Endothelial cell of umbilical vein (primary cell): ENCODE data around the gene PARN. TPM values are rescaled to one million over a fixed set of nuclear protein-coding genes. Genes with fewer than 3 reads are reported as not detected.

Experiments
- BruUV-seq: library from RNA; stranded (reverse); fragments of 400-500 nt; replicated peaks from 2 replicates; lab custom pipeline; 2021; lab: Mats Ljungman, UMichigan
- CTCF ChIA-PET: fragments of 300-600, 350-600 bp; sonication (Branson Sonifier 250); formaldehyde crosslinking; loops from one replicate; lab custom pipeline; 2021; ENCODE audit warnings: antibody characterized with exemption, inconsistent platforms; lab: Charles Lee
- POLR2A ChIA-PET: fragments of 300-600, 350-600 bp; sonication (Branson Sonifier 250); formaldehyde crosslinking; loops from one replicate; lab custom pipeline; 2021; ENCODE audit warnings: antibody characterized with exemption, inconsistent platforms; lab: Charles Lee
- DNase-seq: peaks from one replicate; pipeline ENCODE4 v3.0.0-alpha.2; 2011; ENCODE audit warnings: low read depth, low spot score
- FAIRE-seq: peaks from 2 replicates; lab custom pipeline; 2011; peaks lifted over from hg19 to GRCh38; lab: Jason Lieb, UNC
- H2AFZ ChIP-seq: 2 replicates; pipeline ENCODE4 v1.6.0; 2012; ENCODE audit warnings: low read depth, low read length, control low read depth, inconsistent platforms
- H3K27ac ChIP-seq: 2 replicates; pipeline ENCODE4 v1.5.1; 2011; ENCODE audit warnings: low read depth, mild to moderate bottlenecking, control low read depth, low read length, moderate library complexity; ENCODE audit not compliant: insufficient read depth
- H3K27me3 ChIP-seq, 2 experiments: 2 replicates each; pipeline versions ENCODE4 v1.6.0 to v1.6.1; 2011; ENCODE audit warnings: low read length in 2 of 2, mixed read lengths in 1 of 2; ENCODE audit not compliant: control insufficient read depth in 2 of 2, insufficient read depth in 2 of 2
- H3K36me3 ChIP-seq, 2 experiments: 2 replicates in 1 of 2; 3 replicates in 1 of 2; pipeline ENCODE4 v1.5.1; 2011; ENCODE audit warnings: low read length in 2 of 2, mild to moderate bottlenecking in 1 of 2, moderate library complexity in 1 of 2; ENCODE audit not compliant: control insufficient read depth in 2 of 2, insufficient read depth in 2 of 2; ENCODE audit errors: extremely low read depth in 1 of 2
- H3K4me1 ChIP-seq: 3 replicates; pipeline ENCODE4 v1.5.1; 2011; ENCODE audit warnings: mild to moderate bottlenecking, low read length; ENCODE audit not compliant: control insufficient read depth, insufficient read depth; ENCODE audit errors: extremely low read depth
- H3K4me2 ChIP-seq: 2 replicates; pipeline ENCODE4 v1.6.1; 2011; ENCODE audit warnings: low read length, control low read depth, mixed read lengths; ENCODE audit not compliant: insufficient read depth
- H3K4me3 ChIP-seq, 3 experiments: fragments of 200-600 bp in 1 of 3; sonication (generic), shearing (Covaris generic) in 1 of 3; replicated peaks in 1 of 3; 2 replicates each; pipeline ENCODE4 v1.5.1; 2011 to 2016; ENCODE audit warnings: control low read depth in 3 of 3, low read length in 3 of 3, mild to moderate bottlenecking in 2 of 3, inconsistent platforms in 1 of 3, low read depth in 1 of 3, moderate library complexity in 1 of 3; ENCODE audit not compliant: insufficient read depth in 1 of 3
- H3K79me2 ChIP-seq: 2 replicates; pipeline ENCODE4 v1.6.0; 2012; ENCODE audit warnings: low read length, inconsistent platforms; ENCODE audit not compliant: control insufficient read depth, insufficient read depth
- H3K9ac ChIP-seq: replicated peaks from 2 replicates; pipeline ENCODE3; 2011; ENCODE audit warnings: low read length, control low read depth; ENCODE audit not compliant: insufficient read depth; ENCODE audit errors: extremely low read depth
- H3K9me1 ChIP-seq: replicated peaks from 3 replicates; pipeline ENCODE4 v1.6.0; 2011; ENCODE audit warnings: mild to moderate bottlenecking, low read length; ENCODE audit not compliant: control insufficient read depth, insufficient read depth; ENCODE audit errors: extremely low read depth
- H3K9me3 ChIP-seq: replicated peaks from 2 replicates; pipeline ENCODE4 v1.5.1; 2012; ENCODE audit warnings: low read length, inconsistent platforms; ENCODE audit not compliant: control insufficient read depth, insufficient read depth
- H4K20me1 ChIP-seq: replicated peaks from 2 replicates; pipeline ENCODE3; 2011; ENCODE audit warnings: mild to moderate bottlenecking, low read length; ENCODE audit not compliant: control insufficient read depth, insufficient read depth; ENCODE audit errors: extremely low read depth
- CTCF ChIP-seq, 2 donors: IDR thresholded peaks; 1 replicate in 1 of 2; 2 replicates in 1 of 2; pipeline ENCODE4 v1.5.1; 2011; ENCODE audit warnings: low read length in 2 of 2, mild to moderate bottlenecking in 2 of 2, moderate library complexity in 2 of 2, control low read depth in 1 of 2, inconsistent platforms in 1 of 2, low read depth in 1 of 2; ENCODE audit not compliant: insufficient read depth in 1 of 2; ENCODE audit errors: extremely low read depth in 1 of 2
- FOS ChIP-seq: IDR thresholded peaks from 2 replicates; pipeline ENCODE4 v1.6.1; 2011; ENCODE audit warnings: mild to moderate bottlenecking, low read length, moderate library complexity, borderline replicate concordance; ENCODE audit not compliant: insufficient read depth
- JUN ChIP-seq: IDR thresholded peaks from 2 replicates; pipeline ENCODE4 v1.6.1; 2011; ENCODE audit warnings: borderline replicate concordance, low read depth; ENCODE audit not compliant: insufficient read length, insufficient read depth
- MAX ChIP-seq: IDR thresholded peaks from 2 replicates; pipeline ENCODE4 v1.6.1; 2011; ENCODE audit not compliant: insufficient read depth, insufficient read length
- MYC ChIP-seq: IDR thresholded peaks from one replicate; pipeline ENCODE4 v1.6.1; 2011; ENCODE audit warnings: mild to moderate bottlenecking, low read depth, low read length
- dilution Hi-C: fragments of 300-500 bp; cut with MboI; formaldehyde crosslinking; loops from one replicate; pipeline ENCODE4 v1.15.0; 2019; ENCODE audit warnings: low sequenced_read_pairs; ENCODE audit not compliant: extremely low pct_ligation_motif_present
- intact Hi-C: fragments of 100-400 bp; cut with micrococcal nuclease; formaldehyde crosslinking; loops from one replicate; pipeline ENCODE4 v1.10.0; 2022
- polyA plus RNA-seq, 4 experiments: library from polyadenylated mRNA; depleted of rRNA in 3 of 4; stranded (reverse) in 3 of 4; unstranded in 1 of 4; fragments of >200 nt; gene quantifications; 2 replicates each; pipeline versions ENCODE4 v1.2.1 to v1.2.3, GENCODE V29; 2011 to 2012; ENCODE audit warnings: missing spikeins in 1 of 4
- total RNA-seq: library from RNA; stranded (reverse); gene quantifications from 2 replicates; pipeline ENCODE4 v1.2.3, GENCODE V29; 2021

PARN gene
- total and polyA plus RNA-seq, 2 donors (not counting 3 experiments of a cell fraction or from before 2014, with no cell fraction given): 16.9 to 24.6 TPM

- intact Hi-C loops: no loop called here
Observed at GRCh38 chr16:14449334-14449733, 180.7 kb downstream of the PARN start.

More at GRCh38 chr16:14449334-14449733, 180.7 kb downstream of the PARN start:
- no peaks in the 10 kb centered on the region for H3K9me3 ChIP-seq
- POLR2A ChIA-PET: no interaction called here
- H3K4me1 ChIP-seq: no peaks in the 10 kb centered on the region
- no peak for FAIRE-seq
- H3K36me3 ChIP-seq: no peaks in the 10 kb centered on the region
- no peak overlapping the region for H2AFZ ChIP-seq
- H4K20me1 ChIP-seq: no peaks in the 10 kb centered on the region
- CTCF ChIA-PET: interaction anchor here (1.1 kb wide), 1 partner anchor 9 kb away, joined by 3 read pairs; no protein-coding TSS in a partner anchor
- no peak overlapping the region for H3K4me2 ChIP-seq
- H3K9ac ChIP-seq: no peak overlapping the region
- dilution Hi-C loops: no loop called here
- H3K4me3 ChIP-seq: no peak overlapping the region
- no peak overlapping the region for H3K27ac ChIP-seq
- no peaks in the 10 kb centered on the region for H3K27me3 ChIP-seq
- H3K79me2 ChIP-seq: no peaks in the 10 kb centered on the region
- TF ChIP-seq FOS (no peak), JUN (no peak), CTCF (IDR thresholded peaks at IDR 0.05; ENCODE audit: extremely low read depth in 1 of 2, insufficient read depth in 1 of 2, low read depth in 1 of 2, low read length in 2 of 2) (no peak), MAX (no peak), MYC (no peak)
- H3K9me1 ChIP-seq: no peaks in the 10 kb centered on the region
- no peak for DNase-seq
- BruUV-seq: no TSS peak
